K562 (cell line): ENCODE measurements around the gene SLC5A11. TPM values are rescaled to one million over a fixed set of nuclear protein-coding genes. Genes with fewer than 3 reads are reported as not detected.

Experiments
- RBFOX2 ChIP-seq: fragments of 200-400 bp; formaldehyde crosslinking; IDR thresholded peaks from 2 replicates; pipeline ENCODE4 v1.6.1; 2017; ENCODE audit warnings: low read depth, mild to moderate bottlenecking, low read length, moderate library complexity
- ZBTB8A ChIP-seq: fragments of 450-650 bp; IDR thresholded peaks from 2 replicates; pipeline ENCODE4 v1.6.1; 2018; ENCODE audit warnings: mild to moderate bottlenecking, moderate library complexity; ENCODE audit not compliant: partially characterized antibody
- ZNF263 ChIP-seq: sonication (generic); formaldehyde crosslinking; IDR thresholded peaks from 2 replicates; pipeline ENCODE4 v1.8.0; 2022; ENCODE audit warnings: mild to moderate bottlenecking, missing genetic modification reagents, borderline replicate concordance
- polyA plus RNA-seq, 8 experiments: library from polyadenylated mRNA; depleted of rRNA in 4 of 8; stranded (reverse) in 5 of 8; unstranded in 3 of 8; fragments of >200 nt; fragmentation: Nextera tagmentation in 2 of 8; fragmentation: Illumina TruSeq in 1 of 8; extraction: Ambion mirVana in 2 of 8; extraction: Trizol in 1 of 8; gene quantifications; 2 replicates each; pipeline versions ENCODE4 v1.2.1 to v1.2.3, GENCODE V29; 2011 to 2014; ENCODE audit warnings: inconsistent platforms in 1 of 8, missing spikeins in 1 of 8
- total RNA-seq, 7 experiments: library from RNA; depleted of rRNA in 6 of 7; stranded (reverse); fragments of >200 nt in 6 of 7; fragmentation: Illumina TruSeq in 2 of 7; extraction: Trizol in 2 of 7; gene quantifications; 2 replicates each; pipeline versions ENCODE4 v1.2.1 to v1.2.3, GENCODE V29; 2011 to 2021; ENCODE audit warnings: low replicate concordance in 1 of 7
- TF ChIP-seq, protein P1 (sequence below): fragments of 150-350 bp; conservative IDR thresholded peaks from 2 replicates; pipeline ENCODE4 v1.6.1; 2014; ENCODE audit warnings: low read length
- TF ChIP-seq, protein P2 (sequence below): sonication (generic); formaldehyde crosslinking; IDR thresholded peaks from 2 replicates; pipeline ENCODE4 v1.8.0; 2022; ENCODE audit warnings: mild to moderate bottlenecking, missing genetic modification reagents
- TF ChIP-seq, protein P3 (sequence below), 2 experiments: fragments of 200-800 bp in 1 of 2; sonication (Bioruptor generic) in 1 of 2; sonication (generic) in 1 of 2; formaldehyde crosslinking in 1 of 2; IDR thresholded peaks in 1 of 2; conservative IDR thresholded peaks in 1 of 2; 2 replicates each; pipeline versions ENCODE4 v1.5.0 to v1.6.1; 2016 to 2020; ENCODE audit warnings: missing compliant biosample characterization in 1 of 2, missing genetic modification characterization in 1 of 2, missing genetic modification reagents in 1 of 2
- TF ChIP-seq, protein P4 (sequence below): sonication (generic); formaldehyde crosslinking; IDR thresholded peaks from 2 replicates; pipeline ENCODE4 v1.8.0; 2023; ENCODE audit warnings: missing genetic modification reagents, mild to moderate bottlenecking, borderline replicate concordance
- TF ChIP-seq, protein P5 (sequence below), 2 experiments: fragments of 250-450 bp in 1 of 2; fragments of 450-650 bp in 1 of 2; sonication (Bioruptor Pico) in 1 of 2; IDR thresholded peaks; 2 replicates each; pipeline versions ENCODE4 v1.6.1 to v1.8.0; 2016 to 2021; ENCODE audit warnings: mild to moderate bottlenecking in 2 of 2, moderate library complexity in 2 of 2, missing compliant biosample characterization in 1 of 2, missing genetic modification characterization in 1 of 2
- TF ChIP-seq, protein P6 (sequence below), 2 experiments: fragments of 450-650 bp; IDR thresholded peaks; 2 replicates each; pipeline ENCODE4 v1.6.1; 2016

Gene SLC5A11
- total and polyA plus RNA-seq, 9 of the 15 experiments (the other 6 are each of a cell fraction or from before 2014, with no cell fraction given), result 0.04 to 0.25 (median 0.11) TPM; not detected in 3

DNA sequence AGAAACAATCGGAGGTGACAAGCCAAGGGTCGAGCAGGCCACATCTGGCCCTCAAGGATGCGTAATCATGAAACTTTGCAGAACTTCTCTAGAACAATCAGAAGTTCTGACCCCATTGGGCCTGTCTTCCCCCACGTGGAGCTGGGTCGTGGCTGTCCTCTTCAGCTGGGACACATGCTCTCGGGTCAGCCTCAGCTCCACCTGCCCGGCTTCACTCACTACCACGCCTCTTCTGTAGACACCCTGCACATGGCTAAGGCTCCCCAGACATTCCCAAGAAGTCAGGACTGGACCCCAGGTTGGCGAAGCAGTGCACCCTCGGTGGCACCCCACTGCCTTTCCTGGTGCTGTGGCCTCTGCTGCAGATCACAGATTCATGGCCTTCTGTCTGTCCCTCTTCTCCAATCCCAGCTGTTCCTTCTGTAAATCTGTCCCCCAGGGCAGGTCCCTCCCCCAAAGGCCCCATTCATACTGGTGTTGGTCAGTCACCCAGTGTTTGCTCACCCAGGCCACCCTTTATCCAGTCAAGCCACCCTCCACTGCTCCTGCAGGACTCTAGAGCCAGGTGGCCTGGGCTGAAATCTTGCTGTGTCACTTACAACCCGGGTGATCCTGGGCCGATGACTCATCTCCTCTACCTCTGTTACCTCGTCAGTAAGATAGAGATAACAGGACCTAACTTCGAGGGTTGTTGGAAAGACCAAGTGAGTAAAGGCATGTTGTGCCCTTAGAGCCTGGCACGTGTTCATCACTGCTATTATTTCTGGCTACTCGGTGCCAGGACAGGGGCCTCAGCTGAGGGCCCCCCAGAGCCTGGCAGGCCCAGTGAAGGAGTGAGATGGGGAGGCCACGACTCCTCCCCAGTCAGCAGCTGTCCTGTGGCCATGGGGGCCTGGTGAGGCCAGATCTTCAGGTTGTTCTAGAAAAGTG is 1.4 kb upstream of the SLC5A11 start (continued):
- TF ChIP-seq, protein P1, sequence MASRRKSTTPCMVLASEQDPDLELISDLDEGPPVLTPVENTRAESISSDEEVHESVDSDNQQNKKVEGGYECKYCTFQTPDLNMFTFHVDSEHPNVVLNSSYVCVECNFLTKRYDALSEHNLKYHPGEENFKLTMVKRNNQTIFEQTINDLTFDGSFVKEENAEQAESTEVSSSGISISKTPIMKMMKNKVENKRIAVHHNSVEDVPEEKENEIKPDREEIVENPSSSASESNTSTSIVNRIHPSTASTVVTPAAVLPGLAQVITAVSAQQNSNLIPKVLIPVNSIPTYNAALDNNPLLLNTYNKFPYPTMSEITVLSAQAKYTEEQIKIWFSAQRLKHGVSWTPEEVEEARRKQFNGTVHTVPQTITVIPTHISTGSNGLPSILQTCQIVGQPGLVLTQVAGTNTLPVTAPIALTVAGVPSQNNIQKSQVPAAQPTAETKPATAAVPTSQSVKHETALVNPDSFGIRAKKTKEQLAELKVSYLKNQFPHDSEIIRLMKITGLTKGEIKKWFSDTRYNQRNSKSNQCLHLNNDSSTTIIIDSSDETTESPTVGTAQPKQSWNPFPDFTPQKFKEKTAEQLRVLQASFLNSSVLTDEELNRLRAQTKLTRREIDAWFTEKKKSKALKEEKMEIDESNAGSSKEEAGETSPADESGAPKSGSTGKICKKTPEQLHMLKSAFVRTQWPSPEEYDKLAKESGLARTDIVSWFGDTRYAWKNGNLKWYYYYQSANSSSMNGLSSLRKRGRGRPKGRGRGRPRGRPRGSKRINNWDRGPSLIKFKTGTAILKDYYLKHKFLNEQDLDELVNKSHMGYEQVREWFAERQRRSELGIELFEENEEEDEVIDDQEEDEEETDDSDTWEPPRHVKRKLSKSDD, result no peak
- no peak for TF ChIP-seq ZBTB8A
- TF ChIP-seq, protein P2, sequence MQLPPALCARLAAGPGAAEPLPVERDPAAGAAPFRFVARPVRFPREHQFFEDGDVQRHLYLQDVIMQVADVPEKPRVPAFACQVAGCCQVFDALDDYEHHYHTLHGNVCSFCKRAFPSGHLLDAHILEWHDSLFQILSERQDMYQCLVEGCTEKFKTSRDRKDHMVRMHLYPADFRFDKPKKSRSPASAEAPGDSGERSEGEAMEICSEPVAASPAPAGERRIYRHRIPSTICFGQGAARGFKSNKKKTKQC (CRISPR knock-in tag), result no peak
- no peak for TF ChIP-seq ZNF263 (CRISPR knock-in tag)
- TF ChIP-seq, protein P3, sequence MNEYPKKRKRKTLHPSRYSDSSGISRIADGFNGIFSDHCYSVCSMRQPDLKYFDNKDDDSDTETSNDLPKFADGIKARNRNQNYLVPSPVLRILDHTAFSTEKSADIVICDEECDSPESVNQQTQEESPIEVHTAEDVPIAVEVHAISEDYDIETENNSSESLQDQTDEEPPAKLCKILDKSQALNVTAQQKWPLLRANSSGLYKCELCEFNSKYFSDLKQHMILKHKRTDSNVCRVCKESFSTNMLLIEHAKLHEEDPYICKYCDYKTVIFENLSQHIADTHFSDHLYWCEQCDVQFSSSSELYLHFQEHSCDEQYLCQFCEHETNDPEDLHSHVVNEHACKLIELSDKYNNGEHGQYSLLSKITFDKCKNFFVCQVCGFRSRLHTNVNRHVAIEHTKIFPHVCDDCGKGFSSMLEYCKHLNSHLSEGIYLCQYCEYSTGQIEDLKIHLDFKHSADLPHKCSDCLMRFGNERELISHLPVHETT (CRISPR knock-in tag; conservative IDR thresholded peaks at IDR 0.05 in 1 of 2, IDR thresholded peaks at IDR 0.05 in 1 of 2), result no peak
- TF ChIP-seq, protein P4, sequence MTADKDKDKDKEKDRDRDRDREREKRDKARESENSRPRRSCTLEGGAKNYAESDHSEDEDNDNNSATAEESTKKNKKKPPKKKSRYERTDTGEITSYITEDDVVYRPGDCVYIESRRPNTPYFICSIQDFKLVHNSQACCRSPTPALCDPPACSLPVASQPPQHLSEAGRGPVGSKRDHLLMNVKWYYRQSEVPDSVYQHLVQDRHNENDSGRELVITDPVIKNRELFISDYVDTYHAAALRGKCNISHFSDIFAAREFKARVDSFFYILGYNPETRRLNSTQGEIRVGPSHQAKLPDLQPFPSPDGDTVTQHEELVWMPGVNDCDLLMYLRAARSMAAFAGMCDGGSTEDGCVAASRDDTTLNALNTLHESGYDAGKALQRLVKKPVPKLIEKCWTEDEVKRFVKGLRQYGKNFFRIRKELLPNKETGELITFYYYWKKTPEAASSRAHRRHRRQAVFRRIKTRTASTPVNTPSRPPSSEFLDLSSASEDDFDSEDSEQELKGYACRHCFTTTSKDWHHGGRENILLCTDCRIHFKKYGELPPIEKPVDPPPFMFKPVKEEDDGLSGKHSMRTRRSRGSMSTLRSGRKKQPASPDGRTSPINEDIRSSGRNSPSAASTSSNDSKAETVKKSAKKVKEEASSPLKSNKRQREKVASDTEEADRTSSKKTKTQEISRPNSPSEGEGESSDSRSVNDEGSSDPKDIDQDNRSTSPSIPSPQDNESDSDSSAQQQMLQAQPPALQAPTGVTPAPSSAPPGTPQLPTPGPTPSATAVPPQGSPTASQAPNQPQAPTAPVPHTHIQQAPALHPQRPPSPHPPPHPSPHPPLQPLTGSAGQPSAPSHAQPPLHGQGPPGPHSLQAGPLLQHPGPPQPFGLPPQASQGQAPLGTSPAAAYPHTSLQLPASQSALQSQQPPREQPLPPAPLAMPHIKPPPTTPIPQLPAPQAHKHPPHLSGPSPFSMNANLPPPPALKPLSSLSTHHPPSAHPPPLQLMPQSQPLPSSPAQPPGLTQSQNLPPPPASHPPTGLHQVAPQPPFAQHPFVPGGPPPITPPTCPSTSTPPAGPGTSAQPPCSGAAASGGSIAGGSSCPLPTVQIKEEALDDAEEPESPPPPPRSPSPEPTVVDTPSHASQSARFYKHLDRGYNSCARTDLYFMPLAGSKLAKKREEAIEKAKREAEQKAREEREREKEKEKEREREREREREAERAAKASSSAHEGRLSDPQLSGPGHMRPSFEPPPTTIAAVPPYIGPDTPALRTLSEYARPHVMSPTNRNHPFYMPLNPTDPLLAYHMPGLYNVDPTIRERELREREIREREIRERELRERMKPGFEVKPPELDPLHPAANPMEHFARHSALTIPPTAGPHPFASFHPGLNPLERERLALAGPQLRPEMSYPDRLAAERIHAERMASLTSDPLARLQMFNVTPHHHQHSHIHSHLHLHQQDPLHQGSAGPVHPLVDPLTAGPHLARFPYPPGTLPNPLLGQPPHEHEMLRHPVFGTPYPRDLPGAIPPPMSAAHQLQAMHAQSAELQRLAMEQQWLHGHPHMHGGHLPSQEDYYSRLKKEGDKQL (CRISPR knock-in tag), result 0 out of 2 replicates have a peak, but pooled peaks have one; percentile 69
- TF ChIP-seq, protein P5, sequence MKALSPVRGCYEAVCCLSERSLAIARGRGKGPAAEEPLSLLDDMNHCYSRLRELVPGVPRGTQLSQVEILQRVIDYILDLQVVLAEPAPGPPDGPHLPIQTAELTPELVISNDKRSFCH (CRISPR knock-in tag; IDR thresholded peaks at IDR 0.05), result no peak
- TF ChIP-seq, protein P5 (tag; IDR thresholded peaks at IDR 0.05), result no peak
- TF ChIP-seq, protein P6, sequence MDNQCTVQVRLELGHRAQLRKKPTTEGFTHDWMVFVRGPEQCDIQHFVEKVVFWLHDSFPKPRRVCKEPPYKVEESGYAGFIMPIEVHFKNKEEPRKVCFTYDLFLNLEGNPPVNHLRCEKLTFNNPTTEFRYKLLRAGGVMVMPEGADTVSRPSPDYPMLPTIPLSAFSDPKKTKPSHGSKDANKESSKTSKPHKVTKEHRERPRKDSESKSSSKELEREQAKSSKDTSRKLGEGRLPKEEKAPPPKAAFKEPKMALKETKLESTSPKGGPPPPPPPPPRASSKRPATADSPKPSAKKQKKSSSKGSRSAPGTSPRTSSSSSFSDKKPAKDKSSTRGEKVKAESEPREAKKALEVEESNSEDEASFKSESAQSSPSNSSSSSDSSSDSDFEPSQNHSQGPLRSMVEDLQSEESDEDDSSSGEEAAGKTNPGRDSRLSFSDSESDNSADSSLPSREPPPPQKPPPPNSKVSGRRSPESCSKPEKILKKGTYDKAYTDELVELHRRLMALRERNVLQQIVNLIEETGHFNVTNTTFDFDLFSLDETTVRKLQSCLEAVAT (IDR thresholded peaks at IDR 0.05), result no peak
- TF ChIP-seq RBFOX2, result no peak
